Adrenal gland (tissue), 12 donors: Measurements from ENCODE around the gene SCAPER. TPM values are rescaled to one million over a fixed set of nuclear protein-coding genes. Genes with fewer than 3 reads are reported as not detected.

Experiments used
- DNase-seq, 7 donors: peaks; one replicate each; pipeline ENCODE4 v3.0.0-alpha.2; 2019 to 2020
- H3K27ac ChIP-seq, 5 donors: fragments of 200-600 bp; sonication (generic) in 4 of 5; 1 replicate in 3 of 5; 2 replicates in 2 of 5; pipeline versions ENCODE4 v1.5.1 to v1.8.0; 2016 to 2020; ENCODE audit warnings: mild to moderate bottlenecking in 1 of 5
- H3K27me3 ChIP-seq: fragments of 200-600 bp; 2 replicates; pipeline ENCODE4 v1.8.0; 2021
- H3K36me3 ChIP-seq, 2 donors: fragments of 200-600 bp; replicated peaks in 1 of 2; 1 replicate in 1 of 2; 2 replicates in 1 of 2; pipeline versions ENCODE4 v1.5.1 to v1.8.0; 2018 to 2022
- H3K4me1 ChIP-seq, 2 donors: fragments of 200-600 bp; replicated peaks in 1 of 2; 1 replicate in 1 of 2; 2 replicates in 1 of 2; pipeline versions ENCODE4 v1.5.1 to v1.8.0; 2018 to 2021
- H3K4me3 ChIP-seq, 4 donors: fragments of 200-600 bp; sonication (generic) in 3 of 4; one replicate each; pipeline ENCODE4 v1.5.1; 2016 to 2018
- H3K9me3 ChIP-seq, 3 donors: fragments of 200-600 bp; sonication (generic) in 1 of 3; replicated peaks in 1 of 3; 1 replicate in 2 of 3; 2 replicates in 1 of 3; pipeline versions ENCODE4 v1.5.1 to v1.8.0; 2016 to 2021
- CTCF ChIP-seq, 6 experiments: fragments of 450-650 bp in 4 of 6; fragments of 200-600 bp in 2 of 6; sonication (generic) in 1 of 6; IDR thresholded peaks; 1 replicate in 5 of 6; 2 replicates in 1 of 6; pipeline versions ENCODE4 v1.5.1 to v1.8.0; 2016 to 2021; ENCODE audit warnings: antibody characterized with exemption in 6 of 6, mild to moderate bottlenecking in 2 of 6, moderate library complexity in 1 of 6
- POLR2A ChIP-seq, 2 donors: fragments of 450-650 bp; IDR thresholded peaks; one replicate each; pipeline ENCODE4 v1.6.1; 2017; ENCODE audit warnings: antibody characterized with exemption in 2 of 2, mild to moderate bottlenecking in 2 of 2, moderate library complexity in 1 of 2
- WGBS, 4 donors: extraction: QIAGEN DNeasy Blood & Tissue Kit in 2 of 4; methylation state at CpG; one replicate each; pipeline versions ENCODE4 v1.1.5 to v1.1.7; 2013 to 2017; 5-methylcytosine and 5-hydroxymethylcytosine counted together
- intact Hi-C, 2 donors: fragments of 100-400 bp; cut with DNase I; formaldehyde crosslinking; loops; one replicate each; pipeline versions ENCODE4 v1.14.1 to v1.15.0; 2022 to 2023
- polyA plus RNA-seq, 3 donors: library from polyadenylated mRNA; stranded (reverse); fragments of 200-250 nt in 2 of 3; fragments of 350-450 nt in 1 of 3; fragmentation: Illumina TruSeq in 1 of 3; extraction: RNeasy Lipid Tissue Mini Kit (QIAGEN cat#74804) in 1 of 3; gene quantifications; one replicate each; pipeline ENCODE4 v1.2.3, GENCODE V29; 2013 to 2014
- total RNA-seq, 9 donors: library from RNA; depleted of rRNA in 4 of 9; stranded (reverse); fragments of >200 nt in 4 of 9; fragments of 120-200 nt in 1 of 9; fragmentation: NEBNext Ultra II Directional in 1 of 9; extraction: Animal tissue kit (Norgen Biotek cat#: 25700) in 1 of 9; gene quantifications; one replicate each; pipeline versions ENCODE4 v1.1.0 to v1.2.4, GENCODE V29; 2013 to 2023
- donor health status: healthy with polysubstance abuse.
- donor health status: Bipolar disorder and iron deficiency.
- donor health status: DM: yes; HTN: yes; CAD: no.
- donor health status: DM: no; HTN: no; CAD: no.
- donor health status: DM: no; HTN: no; CAD: no.
- donor health status: DM: yes; HTN: yes; CAD: no.

SCAPER gene
- total and polyA plus RNA-seq, 12 donors = 3.9 to 95.3 (median 24.1) TPM

DNA sequence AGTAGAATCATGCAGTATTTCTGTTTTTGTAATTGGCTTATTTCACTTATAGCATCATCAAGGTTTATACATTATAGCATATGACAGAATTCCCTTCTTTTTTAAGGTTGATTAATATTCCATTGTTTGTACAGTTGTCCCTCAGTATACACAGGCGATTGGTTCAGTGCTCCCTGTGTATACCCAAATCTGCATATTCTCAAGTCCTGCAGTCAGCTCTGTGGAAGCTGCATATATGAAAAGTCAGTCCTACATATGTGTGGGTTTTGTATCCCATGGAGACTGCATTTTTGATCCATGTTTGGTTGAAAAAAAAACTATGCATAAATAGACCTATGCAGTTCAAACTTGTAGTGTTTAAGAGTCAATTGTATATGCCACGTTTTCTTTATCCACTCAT lies 440.9 kb downstream of the SCAPER start:
- intact Hi-C loops = no loop called here
- no peak overlapping the region for H3K27ac ChIP-seq
- no peak for TF ChIP-seq CTCF (IDR thresholded peaks at IDR 0.05)
- TF ChIP-seq POLR2A (IDR thresholded peaks at IDR 0.05) = no peak
- WGBS, 4 donors = 89 to 96% (median 92%) methylated on average over 2 of the region's 2 CpGs
- DNase-seq = no peak
- H3K36me3 ChIP-seq = no peaks in the 10 kb centered on the region
- no peak overlapping the region for H3K4me3 ChIP-seq
- H3K4me1 ChIP-seq = no peaks in the 10 kb centered on the region
- no peaks in the 10 kb centered on the region for H3K27me3 ChIP-seq
- H3K9me3 ChIP-seq = no peaks in the 10 kb centered on the region

GRCh38 chr15:76460871-76461270 lies 444.3 kb downstream of the SCAPER start:
- WGBS, 4 donors = 90 to 100% (median 96%) methylated on average over 1 of the region's 1 CpG
- TF ChIP-seq CTCF (IDR thresholded peaks at IDR 0.05) (no peak), POLR2A (IDR thresholded peaks at IDR 0.05) (no peak)
- H3K9me3 ChIP-seq = no peaks in the 10 kb centered on the region
- H3K4me3 ChIP-seq = no peak overlapping the region
- no peaks in the 10 kb centered on the region for H3K36me3 ChIP-seq
- H3K27ac ChIP-seq = no peak overlapping the region
- H3K4me1 ChIP-seq = no peaks in the 10 kb centered on the region
- intact Hi-C loops = no loop called here
- DNase-seq = no peak
- H3K27me3 ChIP-seq = no peaks in the 10 kb centered on the region

- H3K4me3 ChIP-seq = no peak overlapping the region
- DNase-seq = no peak
- TF ChIP-seq CTCF (IDR thresholded peaks at IDR 0.05) (no peak), POLR2A (IDR thresholded peaks at IDR 0.05) (no peak)
- no peaks in the 10 kb centered on the region for H3K27me3 ChIP-seq
- H3K27ac ChIP-seq = no peak overlapping the region
- no peaks in the 10 kb centered on the region for H3K36me3 ChIP-seq
- 97 to 100% (median 98%) methylated on average over 3 of the region's 3 CpGs for WGBS, 4 donors
- H3K4me1 ChIP-seq = no peaks in the 10 kb centered on the region
- intact Hi-C loops = no loop called here
- H3K9me3 ChIP-seq = no peaks in the 10 kb centered on the region
These were observed 444.8 kb downstream of the SCAPER start for GRCh38 chr15:76460347-76460746.

GRCh38 chr15:76451540-76451939 lies 453.6 kb downstream of the SCAPER start:
- no peaks in the 10 kb centered on the region for H3K9me3 ChIP-seq
- H3K27me3 ChIP-seq = no peaks in the 10 kb centered on the region
- H3K4me3 ChIP-seq = no peak overlapping the region
- TF ChIP-seq POLR2A (IDR thresholded peaks at IDR 0.05) (no peak), CTCF (IDR thresholded peaks at IDR 0.05) (no peak)
- DNase-seq = no peak
- 44 to 77% (median 69%) methylated on average over 1 of the region's 1 CpG for WGBS, 4 donors
- intact Hi-C loops = no loop called here
- no peak overlapping the region for H3K27ac ChIP-seq
- no peaks in the 10 kb centered on the region for H3K4me1 ChIP-seq
- no peaks in the 10 kb centered on the region for H3K36me3 ChIP-seq
